SK-N-MC (cell line): ENCODE measurements around the gene ERP27.

Source experiments
- DNase-seq: peaks from one replicate; pipeline ENCODE4 v3.0.0-alpha.2; 2011; ENCODE audit warnings: low read depth, low spot score
- H3K27ac ChIP-seq: fragments of 200-600 bp; sonication (generic); 2 replicates; pipeline ENCODE4 v1.5.1; 2016; ENCODE audit warnings: mixed run types
- H3K36me3 ChIP-seq: fragments of 200-600 bp; sonication (generic); 2 replicates; pipeline ENCODE4 v1.6.1; 2017; ENCODE audit warnings: antibody characterized with exemption, low read length, mixed read lengths; ENCODE audit not compliant: insufficient read depth
- H3K4me3 ChIP-seq: fragments of 200-600 bp; sonication (generic); 2 replicates; pipeline ENCODE4 v1.5.1; 2016
- H3K9ac ChIP-seq: fragments of 200-600 bp; sonication (generic); 2 replicates; pipeline ENCODE4 v1.8.0; 2017; ENCODE audit warnings: mixed run types, mixed read lengths; ENCODE audit not compliant: insufficient read length
- H3K9me3 ChIP-seq: fragments of 200-600 bp; sonication (generic); 2 replicates; pipeline ENCODE4 v1.6.1; 2017; ENCODE audit warnings: low read depth, mild to moderate bottlenecking, antibody characterized with exemption, low read length, moderate library complexity, mixed read lengths
- EZH2 ChIP-seq: fragments of 200-600 bp; sonication (generic); IDR thresholded peaks from one replicate; pipeline ENCODE4 v1.6.1; 2017; ENCODE audit warnings: antibody characterized with exemption
- FOXP2 ChIP-seq: optimal IDR thresholded peaks from 2 replicates; pipeline ENCODE3; 2011; ENCODE audit warnings: mild to moderate bottlenecking, moderate library complexity; ENCODE audit not compliant: insufficient read depth; ENCODE audit errors: extremely low read length, control extremely low read depth
- POLR2AphosphoS5 ChIP-seq: IDR thresholded peaks from 2 replicates; pipeline ENCODE4 v1.6.1; 2012; ENCODE audit warnings: mild to moderate bottlenecking, low read depth, low read length, borderline replicate concordance

The ERP27 gene

GRCh38 chr12:14962797-14963196 is 24.5 kb upstream of the ERP27 start:
- Histone ChIP-seq H3K9ac (no peak overlapping the region), H3K36me3 (no peaks in the 10 kb centered on the region), H3K27ac (peak overlapping the region; percentile 93), H3K9me3 (no peaks in the 10 kb centered on the region), H3K4me3 (no peak overlapping the region)
- TF ChIP-seq POLR2AphosphoS5 (no peak), EZH2 (no peak), FOXP2 (no peak)
- DNase-seq, result no peak

- no peak for DNase-seq
Measured at GRCh38 chr12:14962153-14962539, 23.8 kb upstream of the ERP27 start.

GRCh38 chr12:14961466-14962152 is 23.3 kb upstream of the ERP27 start, which contains the start of gene ARHGDIB:
Gene ARHGDIB, minus strand, starts transcription at chr12:14961601. Its CDS starts 10,889 bp downstream, at chr12:14950712.
- Histone ChIP-seq H3K9ac (peak within 1 kb of the TSS; percentile 57), H3K36me3 (no peaks in the 10 kb centered on the region), H3K4me3 (peak within 1 kb of the TSS; percentile 75), H3K9me3 (no peaks in the 10 kb centered on the region), H3K27ac (peak within 1 kb of the TSS; percentile 93)
- TF ChIP-seq POLR2AphosphoS5 (0 out of 2 replicates have a peak, but pooled peaks have one; percentile 25), EZH2 (no peak), FOXP2 (no peak)
- peak; percentile 81 for DNase-seq

More at GRCh38 chr12:14962153-14962539, 23.8 kb upstream of the ERP27 start:
- H3K9ac ChIP-seq, result peak overlapping the region; percentile 57
- H3K4me3 ChIP-seq, result peak overlapping the region; percentile 75
- H3K9me3 ChIP-seq, result no peaks in the 10 kb centered on the region
- H3K27ac ChIP-seq, result peak overlapping the region; percentile 93
- no peak for TF ChIP-seq EZH2
- TF ChIP-seq POLR2AphosphoS5, result no peak
- TF ChIP-seq FOXP2, result no peak
- no peaks in the 10 kb centered on the region for H3K36me3 ChIP-seq

GRCh38 chr12:14960548-14961465 is 22.5 kb upstream of the ERP27 start:
- Histone ChIP-seq H3K9me3 (no peaks in the 10 kb centered on the region), H3K27ac (peak overlapping the region; percentile 93), H3K9ac (peak overlapping the region; percentile 36), H3K4me3 (peak overlapping the region; percentile 75), H3K36me3 (no peaks in the 10 kb centered on the region)
- DNase-seq, result peak; percentile 94
- TF ChIP-seq POLR2AphosphoS5 (no peak; the same call in 1 of the 2 replicates), FOXP2 (no peak), EZH2 (no peak)

DNA sequence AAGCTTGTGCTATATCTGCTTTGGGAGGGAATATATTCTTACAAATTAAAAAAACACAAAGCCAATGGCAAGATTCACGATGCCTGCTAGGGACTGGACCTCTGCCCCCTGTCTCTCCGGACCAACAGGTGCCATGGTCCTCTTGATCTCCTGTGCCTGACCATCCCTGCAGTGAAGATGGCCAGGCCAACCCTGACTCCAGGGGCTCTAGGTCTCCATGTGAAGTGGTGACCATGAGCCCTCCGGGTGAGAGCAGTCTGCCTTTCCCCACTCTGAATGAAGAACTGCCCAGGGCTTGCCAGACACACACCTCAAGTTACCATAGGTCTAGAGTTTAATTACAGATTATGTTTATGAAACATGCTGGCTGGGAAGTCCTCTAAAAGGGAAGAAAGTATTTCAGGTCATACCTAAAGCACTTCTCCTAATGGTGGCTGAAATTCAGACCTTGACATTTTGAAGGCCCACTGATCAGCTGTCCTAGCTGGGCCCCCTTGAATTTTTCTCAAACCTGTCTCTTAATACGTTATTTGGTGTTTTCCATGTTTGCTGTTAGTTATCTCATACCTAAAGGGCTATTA is 21.7 kb upstream of the ERP27 start:
- no peaks in the 10 kb centered on the region for H3K9me3 ChIP-seq

GRCh38 chr12:14959463-14959862 is 21.1 kb upstream of the ERP27 start:
- no peaks in the 10 kb centered on the region for H3K36me3 ChIP-seq
- TF ChIP-seq FOXP2 (no peak), POLR2AphosphoS5 (no peak), EZH2 (no peak)
- H3K9ac ChIP-seq, result no peak overlapping the region
- DNase-seq, result no peak
- no peaks in the 10 kb centered on the region for H3K9me3 ChIP-seq
- peak overlapping the region; percentile 93 for H3K27ac ChIP-seq
- H3K4me3 ChIP-seq, result no peak overlapping the region

More for the DNA sequence above, 21.7 kb upstream of the ERP27 start:
- H3K27ac ChIP-seq, result peak overlapping the region; percentile 93
- no peak for DNase-seq
- no peaks in the 10 kb centered on the region for H3K36me3 ChIP-seq
- H3K4me3 ChIP-seq, result peak overlapping the region; percentile 14; the same call in 1 of the 2 replicates
- no peak overlapping the region for H3K9ac ChIP-seq
- no peak for TF ChIP-seq POLR2AphosphoS5
- TF ChIP-seq FOXP2, result no peak
- no peak for TF ChIP-seq EZH2

DNA sequence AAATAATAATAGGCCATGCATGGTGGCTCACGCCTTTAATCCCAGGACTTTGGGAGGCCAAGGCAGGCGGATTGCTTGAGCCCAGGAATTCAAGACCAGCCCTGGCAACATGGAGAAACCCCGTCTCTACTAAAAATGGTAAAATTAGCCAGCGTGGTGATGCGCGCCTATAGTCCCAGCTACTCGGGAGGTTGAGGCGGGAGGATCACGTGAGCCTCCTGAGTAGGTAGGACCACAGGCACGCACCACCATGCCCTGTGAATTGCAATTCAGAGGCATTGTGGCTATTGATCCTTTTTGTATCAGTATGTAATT is 20.7 kb upstream of the ERP27 start:
- no peak for DNase-seq
- Histone ChIP-seq H3K4me3 (no peak overlapping the region), H3K27ac (no peak overlapping the region), H3K9me3 (no peaks in the 10 kb centered on the region), H3K36me3 (no peaks in the 10 kb centered on the region), H3K9ac (no peak overlapping the region)
- TF ChIP-seq FOXP2 (no peak), POLR2AphosphoS5 (no peak)
